Activated T-cell treated with anti-CD3 and anti-CD28 coated beads for 1 hour (primary cell): ENCODE data around the gene HSPA4L.

Experiments
- DNase-seq: peaks from one replicate; pipeline ENCODE4 v3.0.0-alpha.2; 2020; ENCODE audit warnings: low read depth

Gene HSPA4L

DNA sequence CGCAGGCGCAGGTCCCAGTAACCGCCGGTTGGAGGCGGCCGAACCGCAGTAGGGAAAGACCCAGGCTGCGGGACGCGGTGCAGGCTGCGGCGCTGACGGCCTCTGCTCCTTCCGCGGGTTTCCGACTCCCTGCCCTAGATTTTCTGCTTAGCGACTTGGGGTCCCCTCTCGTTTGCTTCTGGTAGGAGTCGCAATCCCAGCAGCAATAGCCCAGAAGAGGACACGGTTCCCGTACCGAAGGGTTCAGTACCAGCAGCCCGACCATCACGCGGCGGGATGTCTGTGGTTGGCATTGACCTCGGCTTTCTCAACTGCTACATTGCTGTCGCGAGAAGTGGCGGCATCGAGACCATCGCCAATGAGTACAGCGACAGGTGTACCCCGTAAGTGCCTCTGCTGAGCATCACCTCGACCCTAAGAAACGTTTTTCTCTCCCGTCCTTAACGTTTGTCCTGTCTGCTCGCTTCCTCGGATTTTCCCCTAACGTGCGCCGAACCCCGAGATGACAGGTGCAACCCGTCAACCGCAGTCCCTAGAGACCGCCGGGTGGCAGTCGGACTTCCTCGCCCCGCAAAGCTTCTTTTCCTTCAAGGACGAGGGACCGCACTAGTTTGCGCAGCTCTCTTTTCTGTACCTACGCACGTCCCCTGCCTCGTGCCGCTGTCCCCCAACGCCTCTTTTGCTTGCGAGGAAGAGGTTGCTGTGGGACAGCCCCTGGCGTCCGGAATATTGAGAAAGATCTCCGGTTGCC is at the start of gene HSPA4L:
TSS of gene HSPA4L (plus strand) at position 48 of the 751 bp plus-strand sequence. CDS start at position 277, 229 bp downstream.
- DNase-seq = no peak

DNA sequence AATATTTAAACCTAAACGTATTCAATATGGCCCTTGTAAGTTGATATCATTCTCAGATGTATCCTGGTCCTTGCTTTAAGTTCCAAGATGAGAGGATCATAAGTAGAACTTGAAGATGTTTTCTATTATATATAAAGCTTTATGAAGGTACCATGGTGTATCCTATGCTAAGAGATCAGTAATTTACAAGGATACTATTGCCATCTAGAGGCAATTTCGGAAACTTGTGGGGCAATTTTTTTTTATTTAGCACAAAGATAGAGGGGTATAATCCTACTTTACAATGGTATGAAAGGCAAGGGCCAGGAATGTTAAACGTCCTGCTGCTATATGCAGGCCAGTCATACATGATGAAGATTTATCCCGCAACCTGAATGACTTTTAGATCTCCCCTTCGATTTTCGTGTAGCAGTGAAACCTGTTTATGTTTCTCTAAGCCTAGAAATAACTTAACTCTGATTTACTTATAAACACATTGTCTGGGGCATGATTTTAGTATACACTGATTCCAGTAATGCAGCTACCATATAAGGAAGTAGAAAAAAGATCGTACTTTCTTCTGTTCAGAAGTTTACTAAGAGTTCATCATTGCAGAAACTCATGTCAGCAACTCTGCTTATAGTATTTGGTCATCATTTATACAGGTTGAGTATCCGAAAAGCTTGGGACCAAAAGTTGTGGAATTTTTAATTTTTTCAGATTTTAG is 49.3 kb upstream of the HSPA4L start:
- no peak for DNase-seq

DNA sequence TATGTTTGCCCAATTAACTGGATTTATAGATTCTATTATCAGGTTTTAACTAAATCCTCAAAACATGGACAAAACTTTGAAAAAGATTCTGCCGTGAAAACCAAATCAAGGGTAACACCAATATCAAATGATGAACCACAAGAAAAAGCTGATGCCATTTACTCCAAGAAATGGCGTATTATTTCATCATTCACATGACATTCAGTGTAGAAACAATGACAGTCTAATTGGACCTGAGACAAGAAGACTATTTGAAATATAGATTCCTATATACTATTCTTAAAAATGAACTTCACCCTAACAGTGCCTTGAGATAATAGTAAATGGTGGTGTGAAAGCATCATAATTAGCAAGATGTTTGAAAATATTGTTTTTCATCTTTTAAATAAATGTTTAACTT is 47.1 kb upstream of the HSPA4L start:
- no peak for DNase-seq

DNA sequence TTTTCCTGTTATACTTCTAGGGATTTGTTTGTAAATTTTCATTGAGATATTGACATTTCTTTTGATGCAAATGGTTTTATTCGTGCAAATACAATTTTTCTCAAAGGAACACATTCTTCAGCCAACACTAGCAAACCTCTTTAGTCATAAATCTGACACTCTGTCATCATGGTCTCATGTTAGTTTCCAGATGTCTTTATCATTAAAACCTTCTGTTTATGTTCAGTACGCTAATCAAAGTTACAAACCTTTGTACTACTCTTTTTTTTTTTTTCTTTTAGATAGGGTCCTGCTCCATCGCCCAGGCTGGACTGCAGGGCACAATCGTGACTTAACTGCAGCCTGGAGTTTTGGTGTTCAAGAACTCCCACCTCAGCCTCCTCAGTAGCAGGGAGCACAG is 44.8 kb upstream of the HSPA4L start:
- DNase-seq = no peak

DNA sequence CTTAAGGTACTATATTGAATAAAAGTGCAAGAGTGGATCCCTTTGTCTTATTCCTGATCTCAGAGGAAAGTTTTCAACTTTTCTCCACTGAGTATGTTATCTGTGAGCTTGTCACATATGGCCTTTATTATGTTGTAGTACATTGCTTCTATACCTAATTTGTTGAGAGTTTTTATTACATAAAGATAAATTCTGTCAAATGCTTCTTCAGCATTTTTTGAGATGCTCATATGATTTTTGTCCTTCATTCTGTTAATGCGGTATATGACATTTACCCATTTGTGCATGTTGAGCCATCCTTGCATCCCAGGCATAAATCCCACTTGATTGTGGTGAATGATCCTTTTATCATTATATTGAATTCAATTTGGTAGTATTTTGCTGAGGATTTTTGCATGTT is 40.9 kb upstream of the HSPA4L start:
- no peak for DNase-seq

DNA sequence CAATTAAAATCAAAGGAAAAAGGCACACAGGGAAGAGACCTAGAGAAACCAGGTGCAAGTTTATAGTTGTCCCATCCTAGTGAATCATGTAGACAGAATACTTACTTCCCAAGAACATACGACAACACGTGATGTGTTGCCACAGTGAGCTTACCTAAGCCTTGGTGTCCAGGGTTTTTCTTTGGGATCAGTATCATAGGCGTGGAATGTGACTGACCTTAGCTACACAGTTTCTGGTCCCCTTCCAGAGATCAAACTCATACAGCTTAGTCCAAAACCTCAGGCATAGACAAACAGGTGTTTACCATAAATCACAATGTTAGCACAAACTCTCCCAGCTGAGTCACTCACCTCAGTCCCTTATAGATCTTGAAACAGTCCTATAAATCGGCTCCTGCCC is 34.2 kb upstream of the HSPA4L start:
- DNase-seq = no peak

DNA sequence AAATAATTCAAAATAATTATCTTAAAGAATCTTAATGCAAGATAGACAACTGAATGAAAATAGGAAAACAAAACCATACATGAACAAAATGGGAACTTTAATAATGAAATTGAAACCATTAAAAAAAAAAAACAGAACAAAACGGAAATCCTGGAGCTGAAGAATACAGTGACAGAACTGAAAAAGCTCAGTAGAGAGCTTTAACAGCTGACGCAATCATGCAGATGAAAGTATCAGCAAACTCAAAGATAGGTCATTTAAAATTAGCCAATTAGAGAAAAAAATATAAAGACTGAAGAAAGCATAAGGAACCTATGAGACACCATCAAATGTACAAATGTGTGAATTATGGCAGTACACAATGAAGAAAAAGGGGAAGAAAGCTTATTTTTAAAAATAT is 33.2 kb upstream of the HSPA4L start:
- DNase-seq = no peak

- DNase-seq = no peak
Measured at GRCh38 chr4:127756906-127757305, 25.2 kb upstream of the HSPA4L start.

GRCh38 chr4:127759228-127759820 is 22.8 kb upstream of the HSPA4L start:
- DNase-seq = no peak

GRCh38 chr4:127759893-127760292 is 22.2 kb upstream of the HSPA4L start:
- no peak for DNase-seq

GRCh38 chr4:127771535-127772275 is 10.4 kb upstream of the HSPA4L start:
- DNase-seq = no peak

- DNase-seq = no peak
Measured at GRCh38 chr4:127772769-127773671, 9.1 kb upstream of the HSPA4L start.

DNA sequence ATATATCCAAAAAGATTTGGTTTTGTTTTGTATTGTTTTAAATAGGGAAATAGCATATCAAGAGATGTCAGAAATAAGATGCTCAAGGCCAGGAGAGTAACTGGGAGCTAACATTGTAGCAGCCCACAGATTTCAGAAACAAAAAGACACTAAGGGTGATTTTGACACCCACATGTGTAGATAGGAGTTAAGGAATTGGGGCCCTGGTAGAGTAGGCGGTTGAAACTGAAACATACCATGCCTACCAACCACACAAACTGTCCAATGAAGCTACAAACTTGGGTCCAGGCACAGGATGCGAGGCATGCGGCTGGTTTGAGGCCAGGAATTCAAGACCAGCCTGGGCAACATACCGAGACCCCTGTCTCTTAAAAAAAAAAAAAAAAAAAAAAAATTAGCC is 6.3 kb upstream of the HSPA4L start:
- DNase-seq = no peak

DNA sequence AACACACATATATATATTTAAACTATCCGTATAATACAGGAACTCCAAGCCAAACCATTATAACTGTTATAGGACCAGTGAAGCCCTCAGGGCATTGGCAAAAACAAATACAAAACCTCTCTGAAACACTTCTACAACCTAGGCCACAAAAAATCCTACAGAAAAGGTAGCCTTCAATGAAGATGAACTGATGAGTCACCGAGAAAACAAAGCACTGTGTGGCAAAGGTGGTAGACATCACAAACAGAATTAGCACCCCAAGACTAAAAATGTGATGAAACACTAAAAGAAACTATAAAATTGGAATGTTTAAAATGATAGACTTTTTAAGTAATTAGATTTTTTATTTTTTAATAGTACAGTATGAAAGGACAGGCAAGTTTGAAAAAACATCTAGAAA is 5.5 kb upstream of the HSPA4L start:
- no peak for DNase-seq

GRCh38 chr4:127777487-127777886 is 4.6 kb upstream of the HSPA4L start:
- DNase-seq = no peak

- DNase-seq = no peak
Measured at GRCh38 chr4:127778102-127778501, 4.0 kb upstream of the HSPA4L start.

DNA sequence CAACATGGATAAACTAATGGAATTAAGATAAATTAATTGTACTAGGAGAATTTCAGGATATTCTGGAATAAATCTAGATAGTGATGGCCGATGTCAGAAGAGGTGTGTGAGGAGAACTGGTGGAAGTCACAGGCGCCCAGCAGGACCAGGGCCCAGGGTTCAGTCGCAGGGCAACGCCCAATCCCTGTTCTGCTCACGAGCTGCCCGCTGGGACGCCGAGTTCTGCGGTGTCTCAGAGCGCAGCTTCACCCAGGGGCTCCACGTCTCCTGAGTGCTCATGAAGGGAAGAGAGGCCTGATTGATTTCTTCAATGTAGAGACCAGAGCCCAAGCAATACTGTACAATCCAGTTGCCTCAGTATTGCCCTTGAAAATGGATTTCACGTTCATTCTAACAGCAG is 1.5 kb upstream of the HSPA4L start:
- DNase-seq = no peak

- no peak for DNase-seq
Measured at GRCh38 chr4:127781300-127782024, 660 bp upstream of the HSPA4L start.

- no peak for DNase-seq
Measured at GRCh38 chr4:127782025-127782274, 172 bp upstream of the HSPA4L start.

GRCh38 chr4:127783026-127783769 is 1.1 kb downstream of the HSPA4L start:
- no peak for DNase-seq
